ENCODE data around the gene NAA20. TPM values are rescaled to one million over a fixed set of nuclear protein-coding genes. Genes with fewer than 3 reads are reported as not detected.

Gene NAA20
- total and polyA plus RNA-seq, 2 donors (not counting 1 experiment from before 2014, with no cell fraction given) = 20.3 to 27.1 TPM

- Histone ChIP-seq H2AFZ (ENCODE audit: insufficient read depth, low read depth, low read length, poor library complexity, severe bottlenecking) (no peak overlapping the region), H3K4me3 (ENCODE audit: control extremely low read depth in 1 of 5, extremely low read depth in 1 of 5, insufficient read depth in 1 of 5, low read depth in 2 of 5, low read length in 4 of 5) (no peak overlapping the region), H3K9me3 (ENCODE audit: control extremely low read depth in 1 of 3, control insufficient read depth in 2 of 3, insufficient read depth in 1 of 3, low read length in 2 of 3) (no peaks in the 10 kb centered on the region), H3K4me2 (replicated peaks; ENCODE audit: low read depth, low read length, poor library complexity, severe bottlenecking) (no peak overlapping the region), H3K4me1 (ENCODE audit: control insufficient read depth in 2 of 2, insufficient read depth in 2 of 2, low read length in 2 of 2) (peaks cover 0 to 7% of the 10 kb centered on the region in 2 donors), H3K9ac (ENCODE audit: low read length) (no peak overlapping the region), H3K36me3 (replicated peaks in 1 of 2; ENCODE audit: control extremely low read depth in 1 of 2, control insufficient read depth in 1 of 2, extremely low read depth in 1 of 2, insufficient read depth in 2 of 2, low read length in 1 of 2) (no peaks in the 10 kb centered on the region), H4K20me1 (ENCODE audit: control insufficient read depth, insufficient read depth, low read length, poor library complexity, severe bottlenecking) (no peaks in the 10 kb centered on the region), H3K27me3 (replicated peaks in 1 of 4; ENCODE audit: control extremely low read depth in 1 of 4, control insufficient read depth in 3 of 4, insufficient read depth in 4 of 4, low read length in 3 of 4) (no peaks in the 10 kb centered on the region), H3K27ac (ENCODE audit: low read length in 2 of 2) (no peak overlapping the region), H3K79me2 (ENCODE audit: control insufficient read depth, insufficient read depth, low read length) (no peaks in the 10 kb centered on the region)
- no peak overlapping the region for H3K27ac Mint-ChIP-seq
- no peaks in the 10 kb centered on the region for H3K27me3 Mint-ChIP-seq
- intact Hi-C loops (cut with micrococcal nuclease) = no loop called here
- ChIA-PET POLR2A (no interaction called here), CTCF (interaction anchor here (0.8 kb wide), 1 partner anchor 270 kb away, joined by 4 read pairs; no protein-coding TSS in a partner anchor)
- H3K9me3 Mint-ChIP-seq (ENCODE audit: insufficient read depth) = no peaks in the 10 kb centered on the region
- TF ChIP-seq EZH2 (IDR thresholded peaks at IDR 0.05; ENCODE audit: borderline replicate concordance, insufficient read depth, low read depth, low read length, poor library complexity, severe bottlenecking) = no peak
- H3K4me1 Mint-ChIP-seq = peaks cover 6% of the 10 kb centered on the region
- DNase-seq (no peak), ATAC-seq (ENCODE audit: low read depth) (no peak)
- whole genome bisulfite sequencing (ENCODE audit: insufficient coverage) = 54% methylated on average over 6 of the region's 11 CpGs
- H3K4me3 Mint-ChIP-seq = no peak overlapping the region
These were observed 46.0 kb upstream of the NAA20 start for GRCh38 chr20:19971116-19971515.

- H3K9me3 Mint-ChIP-seq (ENCODE audit: insufficient read depth) = no peaks in the 10 kb centered on the region
- ATAC-seq (ENCODE audit: low read depth) (no peak), DNase-seq (no peak)
- Histone ChIP-seq H3K4me1 (ENCODE audit: control insufficient read depth in 2 of 2, insufficient read depth in 2 of 2, low read length in 2 of 2) (no peaks in the 10 kb centered on the region), H3K9me3 (ENCODE audit: control extremely low read depth in 1 of 3, control insufficient read depth in 2 of 3, insufficient read depth in 1 of 3, low read length in 2 of 3) (no peaks in the 10 kb centered on the region), H3K36me3 (replicated peaks in 1 of 2; ENCODE audit: control extremely low read depth in 1 of 2, control insufficient read depth in 1 of 2, extremely low read depth in 1 of 2, insufficient read depth in 2 of 2, low read length in 1 of 2) (no peaks in the 10 kb centered on the region), H3K4me2 (replicated peaks; ENCODE audit: low read depth, low read length, poor library complexity, severe bottlenecking) (no peak overlapping the region), H3K9ac (ENCODE audit: low read length) (no peak overlapping the region), H3K27me3 (replicated peaks in 1 of 4; ENCODE audit: control extremely low read depth in 1 of 4, control insufficient read depth in 3 of 4, insufficient read depth in 4 of 4, low read length in 3 of 4) (no peaks in the 10 kb centered on the region), H3K4me3 (ENCODE audit: control extremely low read depth in 1 of 5, extremely low read depth in 1 of 5, insufficient read depth in 1 of 5, low read depth in 2 of 5, low read length in 4 of 5) (no peak overlapping the region), H3K79me2 (ENCODE audit: control insufficient read depth, insufficient read depth, low read length) (no peaks in the 10 kb centered on the region), H3K27ac (ENCODE audit: low read length in 2 of 2) (no peak overlapping the region), H4K20me1 (ENCODE audit: control insufficient read depth, insufficient read depth, low read length, poor library complexity, severe bottlenecking) (no peaks in the 10 kb centered on the region), H2AFZ (ENCODE audit: insufficient read depth, low read depth, low read length, poor library complexity, severe bottlenecking) (no peak overlapping the region)
- ChIA-PET POLR2A (no interaction called here), CTCF (no interaction called here)
- H3K27me3 Mint-ChIP-seq = peaks cover 1% of the 10 kb centered on the region
- no peak overlapping the region for H3K27ac Mint-ChIP-seq
- no peak overlapping the region for H3K4me3 Mint-ChIP-seq
- peaks cover 3% of the 10 kb centered on the region for H3K4me1 Mint-ChIP-seq
- TF ChIP-seq CTCF (IDR thresholded peaks at IDR 0.05) (no peak), EZH2 (IDR thresholded peaks at IDR 0.05; ENCODE audit: borderline replicate concordance, insufficient read depth, low read depth, low read length, poor library complexity, severe bottlenecking) (no peak)
- WGBS (ENCODE audit: insufficient coverage) = 43% methylated on average over 2 of the region's 7 CpGs
- intact Hi-C loops (cut with micrococcal nuclease) = no loop called here
These were observed 43.1 kb upstream of the NAA20 start for GRCh38 chr20:19973961-19974629.
